Kidney epithelial cell (primary cell): ENCODE data around the gene FGF1. TPM values are rescaled to one million over a fixed set of nuclear protein-coding genes. Genes with fewer than 3 reads are reported as not detected.

Experiments
- DNase-seq: peaks from one replicate; pipeline ENCODE4 v3.0.0-alpha.2; 2010; ENCODE audit warnings: low read depth
- H3K27me3 ChIP-seq: 2 replicates; pipeline ENCODE4 v1.6.0; 2011; ENCODE audit warnings: low read length; ENCODE audit not compliant: control insufficient read depth, insufficient read depth
- H3K36me3 ChIP-seq: 2 replicates; pipeline ENCODE4 v1.5.1; 2011; ENCODE audit warnings: low read length; ENCODE audit not compliant: control insufficient read depth, insufficient read depth
- H3K4me3 ChIP-seq: 2 replicates; pipeline ENCODE4 v1.5.1; 2011; ENCODE audit warnings: low read depth, mild to moderate bottlenecking, control low read depth, low read length
- total RNA-seq: library from RNA; depleted of rRNA; stranded (reverse); fragments of >200 nt; gene quantifications from 2 replicates; pipeline ENCODE4 v1.2.3, GENCODE V29; 2015
- TF ChIP-seq, protein P1 (sequence below): IDR thresholded peaks from 2 replicates; pipeline ENCODE4 v1.5.1; 2011; ENCODE audit warnings: mild to moderate bottlenecking, moderate library complexity, low read length, control low read depth, inconsistent platforms; ENCODE audit not compliant: insufficient read depth, poor library complexity, severe bottlenecking

The FGF1 gene
- total RNA-seq, 1 donor from 2014 or later, result 12.1 TPM

GRCh38 chr5:142715291-142715690, 29.4 kb upstream of the FGF1 start:
- DNase-seq, result no peak
- Histone ChIP-seq H3K36me3 (no peaks in the 10 kb centered on the region), H3K4me3 (no peak overlapping the region), H3K27me3 (no peaks in the 10 kb centered on the region)
- TF ChIP-seq, protein P1, sequence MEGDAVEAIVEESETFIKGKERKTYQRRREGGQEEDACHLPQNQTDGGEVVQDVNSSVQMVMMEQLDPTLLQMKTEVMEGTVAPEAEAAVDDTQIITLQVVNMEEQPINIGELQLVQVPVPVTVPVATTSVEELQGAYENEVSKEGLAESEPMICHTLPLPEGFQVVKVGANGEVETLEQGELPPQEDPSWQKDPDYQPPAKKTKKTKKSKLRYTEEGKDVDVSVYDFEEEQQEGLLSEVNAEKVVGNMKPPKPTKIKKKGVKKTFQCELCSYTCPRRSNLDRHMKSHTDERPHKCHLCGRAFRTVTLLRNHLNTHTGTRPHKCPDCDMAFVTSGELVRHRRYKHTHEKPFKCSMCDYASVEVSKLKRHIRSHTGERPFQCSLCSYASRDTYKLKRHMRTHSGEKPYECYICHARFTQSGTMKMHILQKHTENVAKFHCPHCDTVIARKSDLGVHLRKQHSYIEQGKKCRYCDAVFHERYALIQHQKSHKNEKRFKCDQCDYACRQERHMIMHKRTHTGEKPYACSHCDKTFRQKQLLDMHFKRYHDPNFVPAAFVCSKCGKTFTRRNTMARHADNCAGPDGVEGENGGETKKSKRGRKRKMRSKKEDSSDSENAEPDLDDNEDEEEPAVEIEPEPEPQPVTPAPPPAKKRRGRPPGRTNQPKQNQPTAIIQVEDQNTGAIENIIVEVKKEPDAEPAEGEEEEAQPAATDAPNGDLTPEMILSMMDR, result no peak

- no peaks in the 10 kb centered on the region for H3K27me3 ChIP-seq
- H3K4me3 ChIP-seq, result peak overlapping the region; percentile 48
- peak; percentile 42 for DNase-seq
- TF ChIP-seq, protein P1, result peak; percentile 79
- H3K36me3 ChIP-seq, result no peaks in the 10 kb centered on the region
These were observed 27.3 kb upstream of the FGF1 start for GRCh38 chr5:142713121-142713706.

DNA sequence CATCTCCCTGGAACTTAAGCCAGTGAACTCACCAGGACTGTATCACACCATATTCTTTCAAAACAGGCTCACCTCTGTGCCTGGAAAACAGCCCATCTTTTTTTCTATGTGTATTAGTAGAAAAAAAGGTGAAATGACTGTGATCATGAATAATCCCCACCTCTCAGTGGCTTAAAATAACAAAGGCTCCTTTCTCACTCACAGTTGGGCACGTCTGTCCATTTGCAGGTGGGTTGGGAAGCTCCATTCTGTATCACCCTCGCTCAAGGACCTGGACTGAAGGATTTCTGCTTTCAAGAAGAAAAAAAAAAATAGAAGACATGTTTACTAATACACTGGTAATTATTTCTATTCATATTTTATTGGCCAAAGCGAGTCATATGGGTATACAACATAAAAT, 17.3 kb upstream of the FGF1 start:
- TF ChIP-seq, protein P1, result no peak
- H3K4me3 ChIP-seq, result no peak overlapping the region
- H3K36me3 ChIP-seq, result no peaks in the 10 kb centered on the region
- no peak for DNase-seq
- no peaks in the 10 kb centered on the region for H3K27me3 ChIP-seq

DNA sequence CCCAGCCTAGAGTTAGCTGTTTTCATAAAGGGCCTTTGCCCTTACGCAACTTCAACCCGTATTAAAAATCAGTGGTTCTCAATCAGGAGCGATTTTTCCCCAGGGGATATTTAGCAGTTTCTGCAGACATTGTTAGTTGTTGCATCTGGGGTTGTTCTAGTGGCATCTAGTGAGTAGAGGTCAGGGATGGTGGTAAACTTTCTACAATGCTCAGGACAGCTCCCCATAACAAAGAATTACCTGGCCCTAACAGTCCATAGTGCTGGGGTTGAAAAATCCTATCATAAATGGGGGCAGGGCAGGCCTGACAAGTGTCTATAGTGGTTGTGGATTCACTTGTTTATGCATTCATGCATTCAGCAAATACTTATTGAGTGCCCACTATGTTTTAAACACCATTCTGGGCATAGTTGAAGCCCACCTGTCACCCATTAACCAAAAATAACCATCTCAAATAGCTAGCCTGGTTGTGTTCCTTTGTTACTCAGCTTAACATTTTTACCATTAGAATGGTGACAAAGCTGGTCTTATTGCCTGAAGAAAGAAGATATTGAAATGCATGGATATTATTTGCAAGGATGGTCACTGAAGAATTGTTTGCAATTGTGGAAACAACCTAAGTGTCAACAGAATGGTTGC, 15.9 kb upstream of the FGF1 start:
- TF ChIP-seq, protein P1, result no peak
- no peak for DNase-seq

GRCh38 chr5:142700566-142700965, 14.7 kb upstream of the FGF1 start:
- TF ChIP-seq, protein P1, result no peak
- no peak overlapping the region for H3K4me3 ChIP-seq
- DNase-seq, result no peak

More for the DNA sequence above, 15.9 kb upstream of the FGF1 start:
- H3K4me3 ChIP-seq, result no peak overlapping the region
- H3K27me3 ChIP-seq, result no peaks in the 10 kb centered on the region
- no peaks in the 10 kb centered on the region for H3K36me3 ChIP-seq

More at GRCh38 chr5:142700566-142700965, 14.7 kb upstream of the FGF1 start:
- Histone ChIP-seq H3K27me3 (no peaks in the 10 kb centered on the region), H3K36me3 (no peaks in the 10 kb centered on the region)
